GM21447 (cell line): ENCODE measurements around the gene VPS45.
"Not testable (repeated sequence)": the region's sequence is repeated elsewhere in the genome, so short reads cannot be mapped to it uniquely, and the experiment has no call there.

Experiments used
- ATAC-seq: cut with Tn5 transposase; IDR thresholded peaks from one replicate; pipeline ENCODE4 v1.9.1; 2021; ENCODE audit not compliant: unreplicated experiment

Gene VPS45

GRCh38 chr1:150185481-150185880, 117.9 kb downstream of the VPS45 start:
- no peak for ATAC-seq

GRCh38 chr1:150186438-150186788, 118.8 kb downstream of the VPS45 start:
- not testable (repeated sequence) for ATAC-seq

- no peak for ATAC-seq
These were observed 119.4 kb downstream of the VPS45 start for GRCh38 chr1:150186789-150187559.

- ATAC-seq: no peak
These were observed 120.0 kb downstream of the VPS45 start for GRCh38 chr1:150187560-150187931.

GRCh38 chr1:150192012-150192411, 124.4 kb downstream of the VPS45 start:
- ATAC-seq: no peak

- no peak for ATAC-seq
These were observed 126.9 kb downstream of the VPS45 start for GRCh38 chr1:150194381-150195031.
